ENCODE data around the gene HMGB3.

DNA sequence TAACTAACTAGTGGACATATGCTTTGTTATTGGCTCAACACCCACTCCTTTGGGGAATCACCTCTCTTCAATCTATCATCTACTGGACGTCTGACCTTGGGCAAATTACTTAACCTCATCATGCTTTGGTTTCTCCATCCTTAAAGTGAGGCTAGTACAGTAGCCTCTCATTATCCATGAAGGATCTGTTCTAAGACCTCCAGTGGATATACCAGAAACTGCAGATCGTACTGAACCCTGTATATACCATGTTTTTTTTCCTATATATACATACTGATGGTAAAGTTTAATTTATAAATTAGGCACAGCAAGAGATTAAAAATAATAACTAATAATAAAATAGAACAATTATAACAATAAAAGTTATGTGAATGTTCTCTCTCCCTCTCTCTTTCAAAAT is 56.2 kb downstream of the HMGB3 start:
- TF ChIP-seq, protein P1, sequence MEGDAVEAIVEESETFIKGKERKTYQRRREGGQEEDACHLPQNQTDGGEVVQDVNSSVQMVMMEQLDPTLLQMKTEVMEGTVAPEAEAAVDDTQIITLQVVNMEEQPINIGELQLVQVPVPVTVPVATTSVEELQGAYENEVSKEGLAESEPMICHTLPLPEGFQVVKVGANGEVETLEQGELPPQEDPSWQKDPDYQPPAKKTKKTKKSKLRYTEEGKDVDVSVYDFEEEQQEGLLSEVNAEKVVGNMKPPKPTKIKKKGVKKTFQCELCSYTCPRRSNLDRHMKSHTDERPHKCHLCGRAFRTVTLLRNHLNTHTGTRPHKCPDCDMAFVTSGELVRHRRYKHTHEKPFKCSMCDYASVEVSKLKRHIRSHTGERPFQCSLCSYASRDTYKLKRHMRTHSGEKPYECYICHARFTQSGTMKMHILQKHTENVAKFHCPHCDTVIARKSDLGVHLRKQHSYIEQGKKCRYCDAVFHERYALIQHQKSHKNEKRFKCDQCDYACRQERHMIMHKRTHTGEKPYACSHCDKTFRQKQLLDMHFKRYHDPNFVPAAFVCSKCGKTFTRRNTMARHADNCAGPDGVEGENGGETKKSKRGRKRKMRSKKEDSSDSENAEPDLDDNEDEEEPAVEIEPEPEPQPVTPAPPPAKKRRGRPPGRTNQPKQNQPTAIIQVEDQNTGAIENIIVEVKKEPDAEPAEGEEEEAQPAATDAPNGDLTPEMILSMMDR (IDR thresholded peaks at IDR 0.05): no peak
- no peak for TF ChIP-seq POLR2A (IDR thresholded peaks at IDR 0.05)

Measured in transverse colon (tissue), 3 donors.